Measurements from ENCODE around the gene CCDC24.

GRCh38 chr1:43982241-43982640 lies 9.2 kb upstream of the CCDC24 start:
- TF ChIP-seq ZBTB43 (CRISPR knock-in tag; conservative IDR thresholded peaks at IDR 0.05): no peak
- no peak for TF ChIP-seq POLR2A (IDR thresholded peaks at IDR 0.05; ENCODE audit: insufficient read depth in 1 of 2, low read depth in 2 of 2, low read length in 2 of 2)
- TF ChIP-seq EZH2 (conservative IDR thresholded peaks at IDR 0.05; ENCODE audit: low read depth, low read length): no peak
- TF ChIP-seq SNAPC5 (CRISPR knock-in tag; IDR thresholded peaks at IDR 0.05; ENCODE audit: borderline replicate concordance): no peak
- no peak for TF ChIP-seq REST (IDR thresholded peaks at IDR 0.05; ENCODE audit: borderline replicate concordance in 1 of 2, low read depth in 1 of 2, low read length in 2 of 2)
- no peak for TF ChIP-seq ETV6 (CRISPR knock-in tag; conservative IDR thresholded peaks at IDR 0.05)
- no peak for TF ChIP-seq TFAP4 (IDR thresholded peaks at IDR 0.05; ENCODE audit: borderline replicate concordance, low read depth)
- no peak for TF ChIP-seq HCFC1 (IDR thresholded peaks at IDR 0.05; ENCODE audit: low read depth, low read length)

All from HepG2 (cell line).